Kidney epithelial cell (primary cell): Measurements from ENCODE around the gene MYH10. TPM values are rescaled to one million over a fixed set of nuclear protein-coding genes. Genes with fewer than 3 reads are reported as not detected.
A peak's percentile ranks its signal among the peaks of the same experiment; 100 is the strongest.

Experiments used
- DNase-seq: peaks from one replicate; pipeline ENCODE4 v3.0.0-alpha.2; 2010; ENCODE audit warnings: low read depth
- H3K27me3 ChIP-seq: 2 replicates; pipeline ENCODE4 v1.6.0; 2011; ENCODE audit warnings: low read length; ENCODE audit not compliant: control insufficient read depth, insufficient read depth
- H3K36me3 ChIP-seq: 2 replicates; pipeline ENCODE4 v1.5.1; 2011; ENCODE audit warnings: low read length; ENCODE audit not compliant: control insufficient read depth, insufficient read depth
- H3K4me3 ChIP-seq: 2 replicates; pipeline ENCODE4 v1.5.1; 2011; ENCODE audit warnings: low read depth, mild to moderate bottlenecking, control low read depth, low read length
- CTCF ChIP-seq: IDR thresholded peaks from 2 replicates; pipeline ENCODE4 v1.5.1; 2011; ENCODE audit warnings: mild to moderate bottlenecking, moderate library complexity, low read length, control low read depth, inconsistent platforms; ENCODE audit not compliant: insufficient read depth, poor library complexity, severe bottlenecking
- total RNA-seq: library from RNA; depleted of rRNA; stranded (reverse); fragments of >200 nt; gene quantifications from 2 replicates; pipeline ENCODE4 v1.2.3, GENCODE V29; 2015

The MYH10 gene
- total RNA-seq, 1 donor from 2014 or later = 90.5 TPM

- no peak for TF ChIP-seq CTCF
- no peak for DNase-seq
- H3K27me3 ChIP-seq = no peaks in the 10 kb centered on the region
- H3K36me3 ChIP-seq = no peaks in the 10 kb centered on the region
- H3K4me3 ChIP-seq = peak overlapping the region; percentile 98
Measured at GRCh38 chr17:8436844-8437171, 193.7 kb downstream of the MYH10 start.

GRCh38 chr17:8436169-8436843 is 194.2 kb downstream of the MYH10 start:
- DNase-seq = no peak

GRCh38 chr17:8435245-8436168 is 195.0 kb downstream of the MYH10 start, which contains the start of gene NDEL1:
Gene NDEL1 (plus strand): TSS chr17:8435884. CDS start chr17:8444272, 8,388 bp downstream.
- peak within 1 kb of the TSS; percentile 98 for H3K4me3 ChIP-seq
- TF ChIP-seq CTCF = no peak
- peak; percentile 90 for DNase-seq
- no peaks in the 10 kb centered on the region for H3K27me3 ChIP-seq
- no peaks in the 10 kb centered on the region for H3K36me3 ChIP-seq

More at GRCh38 chr17:8436169-8436843, 194.2 kb downstream of the MYH10 start:
- TF ChIP-seq CTCF = no peak
- Histone ChIP-seq H3K36me3 (no peaks in the 10 kb centered on the region), H3K4me3 (peak overlapping the region; percentile 98), H3K27me3 (no peaks in the 10 kb centered on the region)

- no peak for TF ChIP-seq CTCF
- DNase-seq = no peak
- Histone ChIP-seq H3K27me3 (no peaks in the 10 kb centered on the region), H3K36me3 (no peaks in the 10 kb centered on the region), H3K4me3 (no peak overlapping the region)
Measured at GRCh38 chr17:8430966-8431365, 199.6 kb downstream of the MYH10 start.

- DNase-seq = no peak
- Histone ChIP-seq H3K27me3 (no peaks in the 10 kb centered on the region), H3K36me3 (no peaks in the 10 kb centered on the region), H3K4me3 (no peak overlapping the region)
- TF ChIP-seq CTCF = no peak
Measured at GRCh38 chr17:8426802-8427201, 203.7 kb downstream of the MYH10 start.
